GM10847 (cell line): ENCODE data around the gene STK25.

ENCODE experiments used
- POLR2A ChIP-seq: IDR thresholded peaks from 2 replicates; pipeline ENCODE4 v1.6.1; 2011; ENCODE audit not compliant: insufficient read length; ENCODE audit errors: extremely low read depth

The STK25 gene

DNA sequence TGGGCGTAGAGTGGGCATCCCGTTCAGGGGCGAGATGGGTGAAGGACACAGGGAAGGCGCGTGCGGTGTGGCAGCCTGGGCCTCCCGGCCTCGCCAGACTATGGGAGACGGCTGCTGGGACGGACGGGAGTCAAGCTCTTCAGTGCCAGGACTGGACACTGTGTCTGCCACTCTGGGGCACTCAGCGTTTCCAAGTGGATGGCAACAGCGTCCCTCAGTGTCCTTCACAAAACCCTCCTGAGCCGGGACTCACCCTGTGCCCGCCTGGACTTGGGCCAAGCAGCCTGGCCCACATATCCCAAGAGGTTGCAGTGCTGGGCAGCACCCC lies 33.9 kb upstream of the STK25 start:
- TF ChIP-seq POLR2A, result no peak

GRCh38 chr2:241541564-241542277 lies 33.3 kb upstream of the STK25 start:
- no peak for TF ChIP-seq POLR2A

GRCh38 chr2:241540771-241541561 lies 32.6 kb upstream of the STK25 start:
- no peak for TF ChIP-seq POLR2A

- no peak for TF ChIP-seq POLR2A
Observed at GRCh38 chr2:241540401-241540770, 32.0 kb upstream of the STK25 start.

GRCh38 chr2:241539616-241540374 lies 31.4 kb upstream of the STK25 start:
- TF ChIP-seq POLR2A, result no peak

DNA sequence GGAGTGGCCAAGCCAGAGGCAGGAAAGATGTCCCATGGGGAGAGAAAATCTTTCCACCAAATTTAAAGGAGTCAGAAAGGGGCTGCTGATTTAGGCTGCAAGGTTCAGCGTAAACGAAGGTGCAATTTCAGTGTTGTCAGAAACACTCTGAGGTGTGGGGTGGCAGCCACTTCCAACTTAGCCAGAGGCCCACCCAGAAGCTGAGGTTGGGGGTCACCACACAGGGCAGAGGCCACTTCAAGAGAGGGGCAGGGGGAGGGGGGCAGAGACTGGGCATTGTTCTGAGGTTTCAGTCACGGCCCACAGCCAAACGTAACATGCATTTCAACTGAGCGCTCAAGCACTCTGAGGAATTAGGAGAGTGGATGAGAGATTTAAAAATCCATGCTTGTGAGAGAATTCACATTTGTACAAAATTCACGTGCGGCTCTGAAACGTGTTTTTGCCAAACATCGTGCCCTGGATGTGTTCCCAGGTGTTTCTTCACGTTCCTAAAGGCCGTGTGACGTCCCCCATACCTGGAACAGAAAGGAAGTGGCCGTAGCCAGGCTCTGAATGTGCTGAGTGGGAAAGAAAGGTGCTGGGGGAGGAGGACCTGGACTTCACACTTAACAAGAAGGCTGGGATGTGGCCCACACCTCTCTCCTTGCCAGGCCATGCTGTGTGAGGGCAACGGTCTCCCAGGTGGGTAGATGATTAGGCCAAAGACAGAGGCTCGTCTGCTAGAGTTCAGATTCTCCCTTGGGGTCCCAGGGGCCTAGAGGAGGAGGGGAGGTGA lies 30.6 kb upstream of the STK25 start:
- TF ChIP-seq POLR2A, result no peak

DNA sequence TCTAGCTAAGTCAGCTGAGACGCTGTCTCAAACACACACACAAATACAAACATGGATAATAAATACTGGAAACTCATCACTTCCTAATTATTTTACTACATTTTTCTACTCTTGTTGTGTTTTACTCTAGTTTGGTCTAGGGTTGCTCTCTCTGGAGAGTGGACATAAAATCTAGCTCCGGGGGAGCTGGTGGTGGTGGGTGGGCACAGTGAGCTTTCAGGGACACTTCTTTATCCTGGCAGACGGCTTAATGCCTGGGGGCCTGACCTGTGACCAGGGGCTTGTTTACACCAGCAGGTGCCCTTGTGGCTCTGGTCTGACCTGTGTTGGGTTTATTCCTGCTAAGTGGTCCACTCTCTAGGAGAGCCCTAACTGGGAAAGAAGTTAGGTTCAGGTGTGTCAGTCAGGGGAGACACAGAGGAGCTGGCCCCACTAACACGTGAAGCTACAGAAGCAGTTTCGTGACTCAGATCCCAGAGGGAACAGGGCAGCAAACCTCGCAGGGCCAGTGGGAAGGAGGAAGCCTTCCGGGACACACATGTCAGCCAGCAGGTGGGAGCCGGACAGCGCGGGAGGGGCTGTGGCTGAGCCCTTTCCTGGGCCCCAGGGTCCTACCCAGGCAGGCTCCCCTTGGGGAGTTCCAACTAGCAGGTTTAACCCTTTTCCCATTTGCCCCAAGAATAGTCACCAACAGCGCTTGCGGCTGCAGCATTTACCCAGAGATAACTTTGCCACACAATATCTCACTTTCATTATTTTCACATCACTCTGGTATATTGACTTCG lies 27.7 kb upstream of the STK25 start:
- TF ChIP-seq POLR2A, result no peak

- TF ChIP-seq POLR2A, result no peak
Observed at GRCh38 chr2:241534701-241535375, 26.5 kb upstream of the STK25 start.

DNA sequence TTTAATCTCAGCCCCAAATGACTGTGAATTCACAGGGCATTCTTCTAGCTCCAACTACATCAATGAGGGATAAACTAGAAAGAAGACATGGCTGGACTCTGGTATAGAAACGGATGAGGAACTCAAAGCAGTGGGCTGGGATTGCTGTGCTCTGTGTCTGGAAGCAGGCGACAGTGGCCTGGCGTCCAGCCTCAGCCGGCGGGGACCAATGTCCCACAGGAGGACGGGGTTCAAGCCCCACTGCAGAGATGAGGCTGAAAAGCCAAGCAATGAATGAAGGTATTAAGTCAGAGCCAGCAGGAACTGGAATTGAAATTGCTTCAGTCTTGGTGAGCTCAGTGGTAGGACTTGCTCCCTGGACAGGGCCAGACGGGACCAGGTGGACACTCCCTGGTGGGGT lies 25.9 kb upstream of the STK25 start:
- TF ChIP-seq POLR2A, result no peak

DNA sequence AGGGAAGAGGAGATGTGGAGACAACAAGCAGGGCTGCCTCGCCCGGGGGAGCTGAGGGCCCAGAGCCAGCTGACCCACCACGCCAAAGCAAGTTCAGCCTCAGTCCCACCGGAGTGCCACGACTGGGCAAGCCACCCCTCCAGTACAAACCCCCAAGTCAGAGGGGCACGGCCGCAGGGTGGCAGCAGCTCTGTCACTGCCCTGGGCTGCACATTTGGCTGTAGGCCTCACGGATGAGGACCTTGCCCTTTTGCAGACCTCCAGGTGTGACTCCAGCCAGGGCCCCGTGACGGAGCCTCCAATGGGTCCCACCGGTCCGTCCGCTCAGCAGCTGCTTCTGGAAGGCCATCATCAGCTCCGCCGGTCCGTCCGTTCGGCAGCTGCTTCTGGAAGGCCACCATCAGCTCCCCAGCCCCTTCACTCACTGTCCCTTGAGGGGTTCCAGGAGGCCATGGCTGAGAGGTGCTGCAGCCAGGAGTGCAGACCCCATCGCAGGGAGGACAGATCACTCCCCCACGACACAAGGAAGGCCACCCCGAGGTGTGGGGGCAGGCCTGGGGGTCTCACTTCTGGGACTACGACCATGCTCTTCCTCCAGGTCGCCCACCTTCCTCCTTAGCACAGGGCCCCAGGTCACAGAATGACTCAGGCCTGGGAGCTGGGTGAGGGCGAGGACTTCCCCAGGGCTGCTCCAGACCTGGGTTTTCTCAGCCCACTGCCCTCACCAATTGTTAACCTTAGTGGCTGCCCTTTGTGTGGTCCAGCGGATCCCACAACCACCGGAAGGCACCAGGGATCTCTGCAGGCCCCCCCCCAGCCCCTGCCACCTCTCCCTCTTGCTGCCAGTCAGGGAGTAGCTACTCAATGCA lies 24.6 kb upstream of the STK25 start:
- TF ChIP-seq POLR2A, result no peak

DNA sequence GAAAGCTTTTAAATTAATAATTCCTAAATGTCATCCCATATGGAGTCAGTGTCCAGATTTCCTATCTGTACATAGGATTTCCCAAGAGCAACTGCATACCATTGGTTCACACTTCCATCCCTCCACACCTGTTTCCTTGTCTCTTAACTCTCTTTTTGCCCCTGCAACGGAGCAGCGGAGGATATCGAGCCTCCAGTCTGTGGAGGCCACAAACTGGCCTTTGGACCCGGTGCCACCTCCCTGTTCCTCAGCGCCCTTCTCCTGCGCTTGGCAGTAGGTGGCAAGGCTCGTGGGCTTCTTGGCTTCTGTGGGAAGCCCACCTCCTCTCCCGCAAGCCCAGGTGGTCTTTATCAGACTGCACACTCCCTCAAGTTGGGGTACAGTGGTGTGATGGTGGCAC lies 23.8 kb upstream of the STK25 start:
- TF ChIP-seq POLR2A, result no peak

- TF ChIP-seq POLR2A, result no peak
Observed at GRCh38 chr2:241531161-241531722, 22.9 kb upstream of the STK25 start.

- no peak for TF ChIP-seq POLR2A
Observed at GRCh38 chr2:241530571-241530970, 22.2 kb upstream of the STK25 start.
